NCI-H1092 treated with DMSO at 0.1 percent for 48 hours (cell line): Measurements from ENCODE around the gene KCNAB1.
"Not testable (repeated sequence)": the region's sequence is repeated elsewhere in the genome, so short reads cannot be mapped to it uniquely, and the experiment has no call there.

Experiments used
- DNase-seq: peaks from one replicate; lab custom pipeline; 2025; lab: John Stamatoyannopoulos, UW

The KCNAB1 gene

DNA sequence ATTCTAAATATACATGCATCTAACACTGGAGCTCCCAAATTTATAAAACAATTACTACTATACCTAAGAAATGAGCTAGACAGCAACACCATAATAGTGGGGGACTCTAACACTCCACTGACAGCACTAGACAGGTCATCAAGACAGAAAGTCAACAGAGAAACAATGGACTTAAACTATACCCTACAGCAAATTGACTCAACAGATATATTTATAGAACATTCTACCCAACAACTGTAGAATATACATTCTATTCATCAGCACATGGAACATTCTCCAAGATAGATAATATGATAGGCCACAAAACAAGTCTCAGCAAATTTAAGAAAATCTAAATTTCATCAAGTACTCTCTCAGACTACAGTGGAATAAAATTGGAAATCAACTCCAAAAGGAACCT, 102.0 kb downstream of the KCNAB1 start:
- not testable (repeated sequence) for DNase-seq

DNA sequence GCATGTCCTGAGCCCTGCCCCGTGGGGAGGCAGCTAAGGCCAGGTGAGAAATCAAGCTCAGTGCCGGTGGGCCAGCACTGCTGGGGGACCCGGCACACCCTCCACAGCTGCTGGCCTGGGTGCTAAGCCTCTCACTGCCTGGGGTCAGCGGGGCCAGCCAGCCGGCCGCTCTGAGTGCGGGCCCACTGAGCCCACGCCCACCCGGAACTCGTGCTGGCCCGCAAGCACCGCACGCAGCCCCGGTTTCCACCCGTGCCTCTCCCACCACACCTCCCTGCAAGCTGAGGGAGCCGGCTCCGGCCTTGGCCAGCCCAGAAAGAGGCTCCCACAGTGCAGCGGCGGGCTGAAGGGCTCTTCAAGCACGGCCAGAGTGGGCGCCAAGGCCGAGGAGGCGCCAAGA, 103.7 kb downstream of the KCNAB1 start:
- not testable (repeated sequence) for DNase-seq

DNA sequence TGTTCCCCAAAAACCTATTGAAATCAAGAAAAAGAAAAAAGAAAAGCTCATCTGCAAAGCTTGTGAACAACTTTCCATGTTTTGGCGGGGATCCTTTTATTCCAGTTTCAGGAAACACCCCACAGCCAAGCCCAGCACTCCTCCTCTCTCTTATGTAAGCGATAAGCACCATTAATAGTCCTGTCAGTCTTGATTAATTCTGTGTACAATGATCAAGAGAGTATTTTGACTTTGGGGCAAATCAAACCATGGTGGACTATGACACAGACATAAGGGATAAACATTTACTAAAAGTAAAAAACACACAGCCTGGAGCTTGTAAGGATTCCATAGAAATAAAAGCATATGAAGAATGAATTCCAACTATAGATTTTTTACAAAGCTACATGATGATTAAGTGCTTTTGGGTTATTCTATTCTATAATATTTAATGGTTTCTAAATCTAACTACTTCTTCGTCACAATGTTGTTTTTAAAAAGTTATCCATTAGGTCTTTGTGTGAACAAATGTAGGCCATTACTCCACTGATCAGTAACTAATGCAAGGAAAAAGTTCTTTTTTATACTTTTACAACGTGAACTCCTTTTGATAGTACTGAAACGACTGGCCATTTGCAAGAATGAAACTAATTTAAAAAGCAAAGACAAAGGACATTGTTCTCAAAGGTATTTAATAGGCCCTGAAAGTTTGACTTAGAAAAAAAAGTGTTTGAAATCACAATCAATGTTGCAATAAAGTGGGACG, 106.5 kb downstream of the KCNAB1 start:
- no peak for DNase-seq

DNA sequence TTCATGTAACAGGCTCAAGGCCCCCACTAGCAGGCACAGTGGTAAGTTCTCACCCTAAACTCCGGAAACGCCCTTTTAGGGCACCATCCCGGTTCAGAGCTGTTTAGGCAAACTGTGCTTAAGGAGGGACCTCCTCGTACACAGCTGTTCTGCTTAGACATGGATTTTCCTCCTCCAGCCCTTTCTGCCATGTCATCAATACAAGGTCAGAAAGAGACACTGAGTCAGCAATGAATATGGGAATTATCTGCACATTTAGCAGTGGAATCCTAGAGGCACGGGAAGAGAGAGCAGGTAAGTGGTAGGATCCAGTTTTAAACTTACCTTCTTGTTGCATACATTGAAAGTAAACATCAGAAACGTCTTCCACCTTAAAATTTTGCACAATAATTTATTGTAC, 107.3 kb downstream of the KCNAB1 start:
- DNase-seq = no peak

DNA sequence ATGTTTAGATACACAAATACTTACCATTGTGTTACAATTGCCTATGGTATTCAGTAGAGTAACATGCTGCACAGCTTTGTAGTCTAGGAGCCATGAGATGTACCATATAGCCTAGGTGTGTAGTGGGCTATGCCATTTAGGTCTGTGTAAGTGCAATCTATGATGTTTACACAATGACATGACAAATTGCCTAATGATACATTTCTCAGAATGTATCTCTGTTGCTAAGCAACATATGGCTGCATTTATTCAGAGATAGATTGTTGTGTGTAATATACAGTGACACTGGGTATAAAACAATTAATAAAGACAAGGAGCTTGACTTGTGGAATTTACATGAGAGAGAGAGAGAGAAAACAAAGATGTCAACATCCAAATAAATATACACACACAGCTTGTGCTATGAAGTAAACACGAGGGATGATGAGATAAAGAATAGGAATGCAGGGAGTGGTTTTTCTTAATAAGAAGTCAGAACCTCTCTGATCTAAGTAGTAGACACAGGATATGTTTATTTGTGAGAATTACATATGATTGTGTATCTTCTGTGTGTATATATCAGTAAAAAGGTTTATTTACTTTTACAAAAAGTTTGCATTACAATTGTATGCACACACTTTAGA, 110.0 kb downstream of the KCNAB1 start:
- no peak for DNase-seq

DNA sequence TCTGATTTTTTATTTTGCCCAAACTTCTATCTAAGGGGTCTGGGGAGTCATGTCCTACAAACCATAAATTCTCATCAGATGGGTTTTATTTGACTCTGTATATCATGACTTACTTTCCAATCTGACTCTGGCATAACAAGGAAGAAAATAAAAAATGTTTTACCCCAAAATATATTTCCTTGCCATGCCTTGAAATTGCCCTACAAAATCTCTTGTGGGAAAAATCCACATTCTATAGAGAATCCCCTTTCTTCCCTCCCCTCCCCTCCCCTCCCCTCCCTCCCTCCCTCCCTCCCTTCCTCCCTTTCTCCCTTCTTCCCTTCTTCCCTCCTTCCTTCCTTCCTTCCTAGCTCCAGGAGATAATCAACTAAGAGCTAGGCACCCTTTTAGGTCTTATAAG, 110.8 kb downstream of the KCNAB1 start:
- DNase-seq = not testable (repeated sequence)

DNA sequence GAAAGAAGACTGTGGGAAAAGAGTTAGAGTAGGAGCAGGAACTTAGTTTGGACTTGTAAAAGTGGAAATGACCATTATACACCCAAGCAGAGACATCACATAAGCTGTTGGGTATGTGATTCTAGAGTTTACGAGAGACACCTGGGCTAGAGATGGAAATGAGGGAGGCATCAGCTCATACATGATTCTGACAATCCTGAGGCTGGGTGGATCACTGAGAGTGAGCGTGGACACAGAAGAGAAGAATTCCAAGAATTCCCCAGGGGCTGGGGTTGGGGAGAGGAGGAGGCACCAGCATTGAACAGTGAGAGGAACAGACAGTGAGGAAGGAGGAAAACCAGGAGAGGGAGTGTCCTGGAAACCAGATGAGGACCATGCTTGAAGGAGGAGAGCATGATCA, 113.5 kb downstream of the KCNAB1 start:
- DNase-seq = no peak

DNA sequence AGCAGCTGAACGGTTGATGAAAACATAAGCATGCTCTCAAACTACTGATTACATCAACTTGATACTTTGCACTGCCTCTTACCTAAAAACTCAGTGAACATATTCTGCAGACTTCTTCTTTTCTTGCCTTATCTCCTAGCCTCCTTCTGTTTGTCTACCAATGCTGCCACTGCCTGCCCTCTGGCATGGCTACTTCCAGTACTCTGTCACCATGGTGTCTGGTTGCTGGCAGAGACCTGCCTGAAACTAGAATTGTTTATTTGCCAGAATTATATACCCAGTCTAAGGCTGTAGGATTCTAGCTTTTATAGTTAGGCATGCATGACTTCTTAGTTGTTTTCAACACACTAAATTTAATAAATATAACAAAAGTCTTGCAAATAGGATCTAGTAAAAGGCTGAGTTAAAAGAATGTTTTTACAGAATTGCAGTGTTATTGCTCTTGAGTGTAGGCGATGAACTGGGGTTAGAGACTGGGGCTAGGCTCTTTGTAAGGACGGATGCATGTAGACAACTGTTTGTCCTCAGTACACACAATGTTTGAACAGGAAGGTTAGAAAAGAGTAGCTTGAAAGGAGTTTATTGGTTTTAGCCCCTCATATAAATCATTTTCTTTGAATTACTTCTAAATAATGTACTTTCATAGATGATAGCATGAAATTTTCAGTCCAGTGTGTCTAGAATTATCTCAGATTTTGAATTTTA, 116.3 kb downstream of the KCNAB1 start:
- DNase-seq = peak; percentile 4

DNA sequence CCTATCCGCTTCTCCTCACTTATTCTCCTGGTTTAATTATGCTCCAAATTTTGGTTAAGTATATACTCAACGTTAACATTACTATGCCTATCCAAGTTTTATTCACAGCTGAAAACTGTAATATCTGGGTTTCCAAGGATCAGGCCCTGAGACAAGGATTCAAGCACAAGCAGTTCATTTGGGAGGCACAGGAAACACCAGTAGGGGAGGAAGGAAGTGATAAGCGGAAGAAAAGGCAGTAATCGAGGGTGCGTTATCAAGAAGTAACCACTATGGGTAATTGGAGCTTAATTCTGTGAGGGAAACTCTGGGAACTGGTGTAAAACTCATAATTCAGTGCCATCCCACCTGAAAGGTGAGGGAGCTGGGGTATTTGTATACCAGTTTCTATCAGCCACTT, 120.3 kb downstream of the KCNAB1 start:
- DNase-seq = no peak

DNA sequence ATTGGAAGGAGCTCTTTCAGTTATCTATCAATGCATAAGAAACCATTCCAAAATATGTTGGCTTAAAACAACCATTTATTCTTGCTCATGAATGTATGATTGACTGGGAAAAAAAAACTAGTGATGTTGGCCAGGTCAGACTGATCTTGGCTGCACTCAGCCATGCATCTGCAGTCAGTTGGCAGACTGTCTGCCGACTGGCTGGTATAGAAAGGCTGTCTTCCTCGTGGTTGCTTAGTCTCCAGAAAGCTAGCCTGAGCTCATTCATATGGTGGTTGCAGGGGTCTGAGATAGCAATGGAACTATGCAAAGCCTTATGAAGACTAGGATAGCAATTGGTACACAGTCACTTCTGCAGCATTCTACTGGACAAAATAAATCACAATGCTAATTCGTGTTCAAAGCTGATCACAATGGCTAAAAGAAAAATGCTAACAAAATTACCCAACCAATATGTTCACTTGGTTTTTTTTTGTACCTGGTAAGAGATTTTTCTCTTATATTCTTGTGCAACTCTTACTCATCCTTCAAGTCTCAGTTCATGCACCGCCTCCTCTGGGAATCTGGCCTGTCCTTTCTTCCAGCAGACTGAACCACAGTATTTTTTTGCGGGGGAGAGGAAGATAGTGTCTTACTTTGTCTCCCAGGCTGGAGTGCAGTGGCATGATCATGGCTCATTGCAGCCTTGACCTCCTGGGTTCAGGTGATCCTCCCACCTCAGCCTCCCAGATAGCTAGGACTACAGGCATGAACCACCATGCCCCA, 126.8 kb downstream of the KCNAB1 start:
- DNase-seq = no peak

DNA sequence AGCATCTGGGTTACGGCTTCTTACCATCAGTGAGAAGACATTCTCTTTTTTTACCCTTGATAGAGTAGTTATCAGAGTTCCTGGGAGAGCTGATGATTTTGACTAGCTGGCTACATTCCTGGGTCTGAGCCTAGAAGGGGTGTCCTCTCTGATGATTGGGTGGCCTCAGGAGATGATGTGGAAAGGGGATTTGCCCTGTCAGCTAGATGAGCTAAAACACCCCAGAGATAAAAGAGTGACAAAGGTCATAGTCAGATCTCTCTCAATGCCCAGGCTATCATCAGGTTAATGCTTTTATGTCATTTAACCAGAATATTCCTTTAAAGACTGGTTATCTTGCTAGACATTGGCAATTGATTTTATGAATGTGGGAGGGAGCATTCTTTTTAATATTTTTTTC, 130.2 kb downstream of the KCNAB1 start:
- DNase-seq = no peak

DNA sequence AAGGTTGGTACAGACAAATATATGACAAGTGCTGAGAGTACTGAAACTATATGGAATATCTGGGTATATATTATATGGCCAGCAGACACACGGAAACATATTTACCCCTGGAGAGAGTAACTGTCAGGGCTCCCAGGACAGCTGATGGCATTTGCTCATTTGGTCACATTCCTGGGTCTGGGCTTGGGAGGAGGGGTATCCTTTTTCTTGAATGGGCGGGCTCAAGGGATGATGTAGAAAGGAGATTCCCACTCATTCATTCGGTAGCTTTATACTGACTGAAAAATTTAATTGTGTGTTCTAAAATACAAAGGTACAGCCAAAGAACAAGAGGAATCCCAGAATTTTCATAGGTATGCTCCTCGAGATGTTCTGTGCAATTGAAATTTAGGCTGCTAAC, 131.0 kb downstream of the KCNAB1 start:
- DNase-seq = no peak

DNA sequence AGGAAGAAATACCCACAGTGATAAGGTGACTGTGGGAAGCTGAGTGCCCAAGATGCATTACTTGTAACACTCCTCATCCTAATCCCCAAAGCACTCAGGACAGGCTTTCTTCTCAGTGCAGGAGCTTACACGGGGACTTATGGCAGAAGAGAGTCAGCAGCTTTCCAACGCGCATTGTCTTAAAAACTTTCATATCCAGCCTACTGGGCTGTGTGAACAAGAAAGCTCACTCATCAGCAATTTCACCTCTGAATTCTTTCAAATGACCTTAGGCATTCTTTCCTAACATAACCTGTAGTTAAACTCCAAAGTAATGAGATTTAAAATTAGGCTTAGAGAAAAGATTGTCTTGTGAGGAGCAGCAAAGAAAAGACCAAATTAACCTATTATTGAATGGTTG, 132.3 kb downstream of the KCNAB1 start:
- DNase-seq = no peak

DNA sequence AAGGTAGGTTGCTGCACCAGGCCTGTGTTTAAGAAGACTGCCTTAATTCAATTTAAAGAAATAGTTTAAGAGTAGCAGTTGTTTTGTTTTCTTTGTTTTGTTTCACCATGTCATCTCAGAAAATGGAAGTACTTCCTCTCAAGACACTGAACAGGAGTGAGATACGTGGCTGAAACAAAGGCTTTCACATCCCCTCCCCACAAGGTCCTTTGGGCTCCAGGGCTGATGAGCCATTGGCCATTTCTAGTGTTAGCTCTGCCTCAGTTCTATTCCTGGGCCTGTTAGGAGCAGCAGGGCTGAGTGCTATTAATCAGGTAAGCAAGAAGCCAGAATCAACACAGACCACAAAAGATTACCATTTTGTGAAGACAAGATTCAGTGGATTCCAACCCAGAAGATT, 132.8 kb downstream of the KCNAB1 start:
- no peak for DNase-seq

DNA sequence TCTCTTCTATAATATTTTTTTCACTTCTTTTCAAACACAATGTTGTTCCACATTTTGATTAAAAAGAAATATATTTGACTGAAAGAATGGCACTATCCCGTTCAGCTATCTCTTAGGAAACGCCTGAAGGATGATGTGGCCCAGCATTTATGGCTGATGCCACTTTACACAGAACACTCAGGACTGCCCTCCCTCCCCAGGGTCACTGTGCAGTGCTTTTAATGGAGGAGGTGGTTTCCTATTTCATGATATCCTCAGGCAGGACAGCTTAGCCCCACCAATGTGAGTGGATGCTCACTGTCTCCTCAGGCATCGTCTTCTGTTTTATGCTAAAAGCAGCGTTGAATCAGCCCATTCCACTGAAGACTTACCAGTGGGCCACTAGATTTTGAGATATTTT, 135.9 kb downstream of the KCNAB1 start:
- no peak for DNase-seq

DNA sequence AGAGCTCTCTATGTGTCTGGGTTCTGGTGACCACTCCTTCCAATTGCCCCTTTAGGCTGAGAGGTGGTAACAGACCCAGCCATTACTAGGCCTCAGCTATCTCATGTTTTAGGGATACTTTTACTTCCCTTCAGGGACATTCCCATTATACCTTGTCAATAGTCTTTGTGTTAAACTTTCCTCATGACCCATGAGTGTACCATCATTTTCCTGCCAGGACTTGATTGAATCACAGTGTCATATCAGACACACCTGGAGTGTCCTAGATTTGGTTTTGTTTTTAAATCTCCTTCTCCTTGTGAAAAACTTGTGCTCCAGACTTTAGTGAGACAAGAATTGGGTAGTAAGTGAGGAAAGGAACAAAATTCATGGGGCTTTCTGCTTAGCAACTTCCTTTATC, 136.6 kb downstream of the KCNAB1 start:
- no peak for DNase-seq

DNA sequence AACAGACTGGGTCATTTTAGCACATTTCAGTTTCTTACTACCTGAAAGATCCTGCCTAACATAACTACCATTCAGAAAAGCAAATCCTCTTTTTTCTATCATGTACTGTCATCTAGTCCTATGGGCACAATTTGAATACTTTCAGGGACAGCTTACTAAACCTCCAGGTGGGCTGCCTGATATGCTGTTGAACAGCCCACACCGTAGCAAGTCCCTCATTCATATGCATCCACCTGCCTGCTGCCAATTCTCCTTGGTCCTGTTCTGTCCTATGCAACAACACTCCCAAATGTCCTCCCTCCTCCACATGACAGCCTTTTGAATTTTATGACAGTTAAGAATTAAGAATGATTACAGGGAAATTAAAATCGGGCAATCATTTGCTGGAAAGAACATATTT, 137.9 kb downstream of the KCNAB1 start:
- DNase-seq = no peak

DNA sequence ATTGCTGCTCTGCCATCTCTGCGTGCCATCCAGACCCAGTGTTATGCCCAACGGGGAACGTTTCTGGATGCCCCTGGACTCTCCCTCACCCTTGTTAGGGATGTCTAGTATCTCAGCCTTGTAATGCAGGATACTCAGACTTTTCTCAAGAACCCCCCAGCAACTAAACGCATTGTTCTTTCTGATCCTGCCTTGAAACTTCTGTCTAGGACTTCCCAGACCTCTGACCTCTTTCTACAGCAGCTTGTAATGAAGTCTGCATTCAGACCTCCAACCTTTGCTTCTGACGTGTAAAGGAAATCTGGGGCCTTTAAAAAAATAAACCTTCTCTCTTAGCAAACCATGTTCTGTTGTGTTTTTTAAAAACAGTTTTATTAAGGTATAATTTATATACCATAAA, 139.5 kb downstream of the KCNAB1 start:
- no peak for DNase-seq

DNA sequence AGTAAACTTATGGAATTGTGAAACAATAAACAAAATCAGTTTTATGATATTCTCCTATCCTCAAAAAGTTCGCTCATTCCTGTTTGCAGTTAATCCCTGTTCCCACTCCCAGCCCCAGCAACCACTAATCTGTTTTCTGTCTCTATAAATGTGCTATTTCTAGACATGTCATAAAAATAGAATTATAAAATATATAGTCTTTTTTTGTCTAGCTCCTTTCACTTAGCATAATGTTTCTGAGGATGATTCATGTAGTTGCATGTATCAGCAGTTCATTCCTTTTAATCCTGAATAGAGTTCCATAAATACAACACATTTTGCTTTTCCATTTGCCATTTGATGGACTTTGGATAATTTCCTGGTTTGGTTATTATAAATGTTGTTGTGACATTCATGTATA, 140.0 kb downstream of the KCNAB1 start:
- no peak for DNase-seq

DNA sequence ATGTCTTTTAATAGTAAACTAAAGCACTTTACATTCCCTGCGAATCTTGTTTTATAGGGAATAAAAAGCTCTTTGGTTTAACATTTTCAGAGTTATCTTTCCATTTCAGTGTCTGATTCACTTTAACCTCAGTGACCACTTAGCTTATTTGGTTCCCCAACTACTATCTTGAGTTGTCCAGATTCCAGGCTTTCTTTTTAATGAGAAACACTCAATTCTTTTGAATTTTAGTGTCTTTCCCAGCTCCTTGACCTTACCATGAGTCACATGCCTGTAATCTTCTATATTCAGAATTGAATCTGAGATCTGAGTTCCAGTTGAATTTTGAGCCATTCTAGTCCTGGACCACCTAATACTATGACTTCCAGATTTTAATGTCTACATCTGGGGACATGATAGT, 144.4 kb downstream of the KCNAB1 start:
- DNase-seq = no peak

DNA sequence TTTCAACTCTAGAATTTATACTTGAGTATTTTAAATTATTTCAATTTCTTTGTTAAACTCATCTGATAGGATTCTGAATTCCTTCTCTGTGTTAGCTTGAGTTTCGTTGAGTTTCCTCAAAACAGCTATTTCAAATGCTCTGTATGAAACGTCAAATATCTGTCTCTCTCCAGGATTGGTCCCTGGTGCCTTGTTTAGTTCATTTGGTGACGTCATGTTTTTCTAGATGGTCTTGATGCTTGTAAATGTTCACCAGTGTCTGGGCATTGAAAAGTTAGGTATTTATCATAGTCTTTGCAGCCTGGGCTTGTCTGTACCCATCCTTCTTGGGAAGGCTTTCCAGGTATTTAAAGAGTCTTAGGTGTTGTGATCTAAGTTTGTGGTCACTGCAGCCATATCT, 151.1 kb downstream of the KCNAB1 start:
- DNase-seq = no peak

DNA sequence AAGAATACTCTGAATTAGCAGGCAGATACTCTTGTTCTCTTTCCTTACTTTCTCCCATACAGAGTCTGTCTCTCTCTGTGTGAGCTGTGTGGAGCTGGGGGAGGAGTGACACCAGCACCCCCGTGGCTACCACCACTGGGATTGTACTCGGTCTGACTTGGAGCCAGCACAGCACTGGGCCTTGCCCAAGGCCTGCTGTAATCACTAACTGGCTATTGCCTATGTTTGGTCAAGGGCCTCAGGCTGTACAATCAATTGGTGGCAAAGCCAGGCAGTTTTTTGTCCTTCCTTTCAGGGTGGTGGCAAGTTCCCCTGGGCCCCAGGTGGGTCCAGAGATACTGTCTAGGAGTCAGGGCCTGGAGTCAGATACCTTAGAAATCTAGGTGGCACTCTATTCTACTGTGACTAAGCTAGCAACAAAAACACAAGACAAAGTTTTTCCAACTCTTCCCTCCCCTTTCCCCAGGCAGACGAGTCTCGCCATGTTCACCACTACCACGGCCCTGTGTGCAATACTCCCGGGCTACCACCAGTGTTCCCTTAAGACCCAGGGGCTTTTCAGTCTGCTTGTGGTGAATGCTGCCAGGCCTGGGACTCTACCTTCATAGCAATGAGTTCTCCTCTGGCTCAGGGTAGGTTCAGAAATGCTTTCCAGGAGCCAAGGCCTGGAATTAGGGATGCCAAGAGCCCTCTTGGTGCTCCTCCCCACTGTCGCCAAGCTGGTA, 151.8 kb downstream of the KCNAB1 start:
- no peak for DNase-seq
